WTC11 (cell line): ENCODE data around the gene PTPRS. TPM values are rescaled to one million over a fixed set of nuclear protein-coding genes. Genes with fewer than 3 reads are reported as not detected.
A peak's percentile ranks its signal among the peaks of the same experiment; 100 is the strongest.

Experiments
- ATAC-seq: fragments of 200-7000 bp; cut with Tn5 transposase; 2 replicates; pipeline ENCODE4 v1.10.0; 2021; ENCODE audit warnings: mild to moderate bottlenecking, moderate library complexity
- CTCF ChIA-PET: fragments of 300-600 bp; sonication (Branson Sonifier 250); formaldehyde crosslinking; loops from one replicate; lab custom pipeline; 2021; ENCODE audit warnings: antibody characterized with exemption; lab: Charles Lee
- POLR2A ChIA-PET: fragments of 350-600 bp; sonication (Branson Sonifier 250); formaldehyde crosslinking; loops from one replicate; lab custom pipeline; 2021; ENCODE audit warnings: antibody characterized with exemption; lab: Charles Lee
- DNase-seq: peaks from one replicate; pipeline ENCODE4 v3.0.0; 2021; ENCODE audit warnings: low spot score
- H3K27ac Mint-ChIP-seq: 2 replicates; pipeline ENCODE4 v1.8.0; 2021; ENCODE audit warnings: mixed read lengths
- H3K27me3 Mint-ChIP-seq: 2 replicates; pipeline ENCODE4 v1.8.0; 2021; ENCODE audit warnings: low read depth, mild to moderate bottlenecking, moderate library complexity, mixed read lengths
- H3K36me3 Mint-ChIP-seq: 2 replicates; pipeline ENCODE4 v1.8.0; 2021; ENCODE audit warnings: mixed read lengths
- H3K4me1 Mint-ChIP-seq: 2 replicates; pipeline ENCODE4 v1.8.0; 2022; ENCODE audit warnings: mixed read lengths
- H3K4me3 Mint-ChIP-seq: 2 replicates; pipeline ENCODE4 v1.8.0; 2021; ENCODE audit warnings: mild to moderate bottlenecking, moderate library complexity, mixed read lengths
- H3K9me3 Mint-ChIP-seq: 2 replicates; pipeline ENCODE4 v1.8.0; 2021; ENCODE audit warnings: mixed read lengths
- ATF3 ChIP-seq: sonication (generic); formaldehyde crosslinking; conservative IDR thresholded peaks from 2 replicates; pipeline ENCODE4 v1.8.1; 2022; ENCODE audit warnings: mild to moderate bottlenecking, missing genetic modification reagents
- CDX4 ChIP-seq: fragments of 250-450 bp; sonication (Bioruptor Pico); IDR thresholded peaks from 2 replicates; pipeline ENCODE4 v1.9.0; 2021; ENCODE audit warnings: moderate library complexity, mild to moderate bottlenecking, inconsistent platforms, borderline replicate concordance
- E2F5 ChIP-seq: sonication (generic); formaldehyde crosslinking; IDR thresholded peaks from 2 replicates; pipeline ENCODE4 v1.8.1; 2022; ENCODE audit warnings: mild to moderate bottlenecking, moderate library complexity, missing genetic modification reagents
- ERG ChIP-seq: fragments of 250-450 bp; sonication (Bioruptor Pico); IDR thresholded peaks from 2 replicates; pipeline ENCODE4 v1.8.0; 2021; ENCODE audit warnings: mild to moderate bottlenecking
- FOXP1 ChIP-seq: sonication (generic); formaldehyde crosslinking; IDR thresholded peaks from 2 replicates; pipeline ENCODE4 v1.8.0; 2022; ENCODE audit warnings: missing genetic modification reagents, mild to moderate bottlenecking, moderate library complexity, borderline replicate concordance
- GTF2I ChIP-seq: fragments of 250-450 bp; sonication (Bioruptor Pico); conservative IDR thresholded peaks from 2 replicates; pipeline ENCODE4 v1.4.0; 2021; ENCODE audit warnings: mild to moderate bottlenecking
- IRF2 ChIP-seq: sonication (generic); formaldehyde crosslinking; IDR thresholded peaks from 2 replicates; pipeline ENCODE4 v1.8.0; 2022; ENCODE audit warnings: low read depth, missing genetic modification reagents, borderline replicate concordance
- MAX ChIP-seq: sonication (generic); formaldehyde crosslinking; IDR thresholded peaks from 2 replicates; pipeline ENCODE4 v1.8.0; 2022; ENCODE audit warnings: mild to moderate bottlenecking, missing genetic modification reagents
- MYBL2 ChIP-seq: sonication (generic); formaldehyde crosslinking; IDR thresholded peaks from 2 replicates; pipeline ENCODE4 v1.8.1; 2023; ENCODE audit warnings: mild to moderate bottlenecking, moderate library complexity, missing genetic modification reagents
- SMAD3 ChIP-seq: sonication (generic); formaldehyde crosslinking; IDR thresholded peaks from 2 replicates; pipeline ENCODE4 v1.8.0; 2022; ENCODE audit warnings: missing genetic modification reagents, mild to moderate bottlenecking, borderline replicate concordance
- STAT6 ChIP-seq: sonication (generic); formaldehyde crosslinking; conservative IDR thresholded peaks from 2 replicates; pipeline ENCODE4 v1.8.1; 2023; ENCODE audit warnings: mild to moderate bottlenecking, low read depth, missing genetic modification reagents, moderate library complexity
- TEAD1 ChIP-seq: sonication (generic); formaldehyde crosslinking; IDR thresholded peaks from 2 replicates; pipeline ENCODE4 v1.8.0; 2022; ENCODE audit warnings: mild to moderate bottlenecking, missing genetic modification reagents
- TP53 ChIP-seq: sonication (generic); formaldehyde crosslinking; IDR thresholded peaks from 2 replicates; pipeline ENCODE4 v1.8.1; 2023; ENCODE audit warnings: mild to moderate bottlenecking, missing genetic modification reagents
- ZBTB43 ChIP-seq: sonication (generic); formaldehyde crosslinking; IDR thresholded peaks from 2 replicates; pipeline ENCODE4 v1.8.1; 2023; ENCODE audit warnings: mild to moderate bottlenecking, missing genetic modification reagents
- ZNF138 ChIP-seq: sonication (generic); formaldehyde crosslinking; conservative IDR thresholded peaks from 2 replicates; pipeline ENCODE4 v1.8.1; 2022; ENCODE audit warnings: mild to moderate bottlenecking, moderate library complexity, missing genetic modification reagents
- ZNF281 ChIP-seq: sonication (generic); formaldehyde crosslinking; IDR thresholded peaks from 2 replicates; pipeline ENCODE4 v1.8.0; 2023; ENCODE audit warnings: mild to moderate bottlenecking, missing genetic modification reagents
- ZNF416 ChIP-seq: fragments of 250-450 bp; sonication (Bioruptor Pico); IDR thresholded peaks from 2 replicates; pipeline ENCODE4 v1.9.0; 2021; ENCODE audit warnings: mild to moderate bottlenecking, inconsistent platforms
- ZNF425 ChIP-seq: fragments of 250-450 bp; sonication (Bioruptor Pico); conservative IDR thresholded peaks from 2 replicates; pipeline ENCODE4 v1.9.0; 2021; ENCODE audit warnings: mild to moderate bottlenecking
- total RNA-seq: library from RNA; stranded (reverse); gene quantifications from 3 replicates; pipeline ENCODE4 v1.2.3, GENCODE V29; 2021

The PTPRS gene
- total RNA-seq, 1 experiment from 2014 or later, result 201 TPM

- ATAC-seq (no peak), DNase-seq (no peak)
- Mint-ChIP-seq H3K4me3 (no peak overlapping the region), H3K36me3 (peaks cover 16% of the 10 kb centered on the region), H3K9me3 (peaks cover 5% of the 10 kb centered on the region), H3K27ac (no peak overlapping the region), H3K27me3 (no peaks in the 10 kb centered on the region), H3K4me1 (peaks cover 7% of the 10 kb centered on the region)
- TF ChIP-seq GTF2I, result 0 out of 2 replicates have a peak, but pooled peaks have one; percentile 5
- no peak for TF ChIP-seq MAX (CRISPR knock-in tag)
- CTCF ChIA-PET, result interaction anchor here (1.4 kb wide), 1 partner anchor 56 kb away, joined by 6 read pairs; no protein-coding TSS in a partner anchor
- POLR2A ChIA-PET, result no interaction called here
Observed at GRCh38 chr19:5321066-5321642, 19.5 kb downstream of the PTPRS start.

- TF ChIP-seq ZNF138 (CRISPR knock-in tag), result no peak
- TF ChIP-seq MYBL2 (CRISPR knock-in tag), result no peak
- TF ChIP-seq E2F5 (CRISPR knock-in tag), result no peak
- TF ChIP-seq TEAD1 (CRISPR knock-in tag), result no peak
- TF ChIP-seq ZNF281 (CRISPR knock-in tag), result no peak
- no peak for TF ChIP-seq ZBTB43 (CRISPR knock-in tag)
- no peak for TF ChIP-seq SMAD3
- ATAC-seq (no peak), DNase-seq (no peak)
- Mint-ChIP-seq H3K9me3 (no peaks in the 10 kb centered on the region), H3K36me3 (peaks cover 4% of the 10 kb centered on the region), H3K27me3 (no peaks in the 10 kb centered on the region), H3K4me3 (no peak overlapping the region), H3K27ac (peak overlapping the region; percentile 63), H3K4me1 (peaks cover 7% of the 10 kb centered on the region)
- ChIA-PET POLR2A (no interaction called here), CTCF (interaction anchor here (1.2 kb wide), 1 partner anchor 8 kb away, joined by 5 read pairs; no protein-coding TSS in a partner anchor)
Observed at GRCh38 chr19:5319516-5319915, 21.1 kb downstream of the PTPRS start.

- CTCF ChIA-PET, result interaction anchor here (1.2 kb wide), 1 partner anchor 9 kb away, joined by 5 read pairs; no protein-coding TSS in a partner anchor
- H3K36me3 Mint-ChIP-seq, result no peaks in the 10 kb centered on the region
- H3K9me3 Mint-ChIP-seq, result no peaks in the 10 kb centered on the region
- peaks cover 6% of the 10 kb centered on the region for H3K4me1 Mint-ChIP-seq
- ATAC-seq, result no peak
- no peak overlapping the region for H3K4me3 Mint-ChIP-seq
- H3K27ac Mint-ChIP-seq, result no peak overlapping the region
- POLR2A ChIA-PET, result interaction anchor here (0.6 kb wide), 1 partner anchor 15 kb away, joined by 3 read pairs; no protein-coding TSS in a partner anchor
- DNase-seq, result no peak
- H3K27me3 Mint-ChIP-seq, result no peaks in the 10 kb centered on the region
- no peak for TF ChIP-seq CDX4 (CRISPR knock-in tag)
- no peak for TF ChIP-seq ZNF416 (CRISPR knock-in tag)
- no peak for TF ChIP-seq IRF2 (CRISPR knock-in tag)
- no peak for TF ChIP-seq TP53 (CRISPR knock-in tag)
- no peak for TF ChIP-seq STAT6 (CRISPR knock-in tag)
- TF ChIP-seq ZNF425 (CRISPR knock-in tag), result no peak
- TF ChIP-seq ATF3 (CRISPR knock-in tag), result no peak
- no peak for TF ChIP-seq FOXP1 (CRISPR knock-in tag)
- no peak for TF ChIP-seq ERG
Observed at GRCh38 chr19:5318306-5318705, 22.3 kb downstream of the PTPRS start.
